ENCODE data around the gene TEAD1.

TEAD1 gene

GRCh38 chr11:12943311-12943710 lies 269.1 kb downstream of the TEAD1 start:
- TF ChIP-seq CTCF (IDR thresholded peaks at IDR 0.05; ENCODE audit: low read depth, low read length, missing control alignments), result no peak
- in situ Hi-C loops (cut with HindIII; ENCODE audit: low sequenced_read_pairs), result no loop called here

GRCh38 chr11:12944889-12945288 lies 270.7 kb downstream of the TEAD1 start:
- no peak for DNase-seq (ENCODE audit: low read depth)
- in situ Hi-C loops (cut with HindIII; ENCODE audit: low sequenced_read_pairs), result no loop called here
- no peak for TF ChIP-seq CTCF (IDR thresholded peaks at IDR 0.05; ENCODE audit: low read depth, low read length, missing control alignments)
- H3K4me3 ChIP-seq (ENCODE audit: low read depth, low read length), result no peak overlapping the region

More at GRCh38 chr11:12943311-12943710, 269.1 kb downstream of the TEAD1 start:
- H3K4me3 ChIP-seq (ENCODE audit: low read depth, low read length), result no peak overlapping the region
- no peak for DNase-seq (ENCODE audit: low read depth)

GRCh38 chr11:12949453-12949852 lies 275.2 kb downstream of the TEAD1 start:
- no peak for TF ChIP-seq CTCF (IDR thresholded peaks at IDR 0.05; ENCODE audit: low read depth, low read length, missing control alignments)
- in situ Hi-C loops (cut with HindIII; ENCODE audit: low sequenced_read_pairs), result no loop called here
- no peak for DNase-seq (ENCODE audit: low read depth)
- H3K4me3 ChIP-seq (ENCODE audit: low read depth, low read length), result no peak overlapping the region

GRCh38 chr11:12950670-12951069 lies 276.4 kb downstream of the TEAD1 start:
- no peak for TF ChIP-seq CTCF (IDR thresholded peaks at IDR 0.05; ENCODE audit: low read depth, low read length, missing control alignments)
- H3K4me3 ChIP-seq (ENCODE audit: low read depth, low read length), result no peak overlapping the region
- no peak for DNase-seq (ENCODE audit: low read depth)
- in situ Hi-C loops (cut with HindIII; ENCODE audit: low sequenced_read_pairs), result no loop called here

- no peak for DNase-seq (ENCODE audit: low read depth)
- H3K4me3 ChIP-seq (ENCODE audit: low read depth, low read length), result no peak overlapping the region
- no peak for TF ChIP-seq CTCF (IDR thresholded peaks at IDR 0.05; ENCODE audit: low read depth, low read length, missing control alignments)
- in situ Hi-C loops (cut with HindIII; ENCODE audit: low sequenced_read_pairs), result no loop called here
These were observed 277.2 kb downstream of the TEAD1 start for GRCh38 chr11:12951376-12951775.

- DNase-seq (ENCODE audit: low read depth), result no peak
- in situ Hi-C loops (cut with HindIII; ENCODE audit: low sequenced_read_pairs), result no loop called here
- H3K4me3 ChIP-seq (ENCODE audit: low read depth, low read length), result no peak overlapping the region
- no peak for TF ChIP-seq CTCF (IDR thresholded peaks at IDR 0.05; ENCODE audit: low read depth, low read length, missing control alignments)
These were observed 277.9 kb downstream of the TEAD1 start for GRCh38 chr11:12952094-12952493.

- TF ChIP-seq CTCF (IDR thresholded peaks at IDR 0.05; ENCODE audit: low read depth, low read length, missing control alignments), result no peak
- H3K4me3 ChIP-seq (ENCODE audit: low read depth, low read length), result no peak overlapping the region
- DNase-seq (ENCODE audit: low read depth), result no peak
- in situ Hi-C loops (cut with HindIII; ENCODE audit: low sequenced_read_pairs), result no loop called here
These were observed 284.8 kb downstream of the TEAD1 start for GRCh38 chr11:12958986-12959385.

Measured in astrocyte of the cerebellum (primary cell).